Measurements from ENCODE around the gene LMO4. TPM values are rescaled to one million over a fixed set of nuclear protein-coding genes. Genes with fewer than 3 reads are reported as not detected.

LMO4 gene
- total and polyA plus RNA-seq, 12 donors, result 10.3 to 26.9 (median 21.3) TPM

- TF ChIP-seq CTCF (IDR thresholded peaks at IDR 0.05) (no peak), POLR2A (IDR thresholded peaks at IDR 0.05) (no peak)
- Histone ChIP-seq H3K36me3 (replicated peaks in 1 of 2) (no peaks in the 10 kb centered on the region), H3K27me3 (no peaks in the 10 kb centered on the region), H3K27ac (no peak overlapping the region), H3K4me1 (replicated peaks in 1 of 2) (no peaks in the 10 kb centered on the region), H3K4me3 (no peak overlapping the region), H3K9me3 (replicated peaks in 1 of 3) (no peaks in the 10 kb centered on the region)
- intact Hi-C loops (cut with DNase I), result no loop called here
- WGBS, 4 donors, result 71 to 88% (median 80%) methylated on average over 5 of the region's 5 CpGs
- no peak for DNase-seq
Measured at GRCh38 chr1:87305151-87305550, 23.5 kb upstream of the LMO4 start.

- intact Hi-C loops (cut with DNase I), result no loop called here
- H3K4me1 ChIP-seq (replicated peaks in 1 of 2), result no peaks in the 10 kb centered on the region
- 52 to 64% (median 59%) methylated on average over 7 of the region's 7 CpGs for WGBS, 4 donors
- H3K4me3 ChIP-seq, result no peak overlapping the region
- TF ChIP-seq CTCF (IDR thresholded peaks at IDR 0.05) (no peak), POLR2A (IDR thresholded peaks at IDR 0.05) (no peak)
- H3K27me3 ChIP-seq, result no peaks in the 10 kb centered on the region
- no peaks in the 10 kb centered on the region for H3K9me3 ChIP-seq (replicated peaks in 1 of 3)
- H3K27ac ChIP-seq, result no peak overlapping the region
- no peak for DNase-seq
- H3K36me3 ChIP-seq (replicated peaks in 1 of 2), result no peaks in the 10 kb centered on the region
Measured at GRCh38 chr1:87305762-87306161, 22.9 kb upstream of the LMO4 start.

- Histone ChIP-seq H3K9me3 (replicated peaks in 1 of 3) (no peaks in the 10 kb centered on the region), H3K27me3 (peaks cover 2% of the 10 kb centered on the region), H3K4me3 (no peak overlapping the region), H3K4me1 (replicated peaks in 1 of 2) (no peaks in the 10 kb centered on the region), H3K36me3 (replicated peaks in 1 of 2) (no peaks in the 10 kb centered on the region), H3K27ac (no peak overlapping the region)
- no peak for DNase-seq
- 81 to 91% (median 90%) methylated on average over 8 of the region's 8 CpGs for WGBS, 4 donors
- TF ChIP-seq CTCF (IDR thresholded peaks at IDR 0.05) (no peak), POLR2A (IDR thresholded peaks at IDR 0.05) (no peak)
- intact Hi-C loops (cut with DNase I), result no loop called here
Measured at GRCh38 chr1:87307306-87307705, 21.4 kb upstream of the LMO4 start.

GRCh38 chr1:87307931-87308330, 20.7 kb upstream of the LMO4 start:
- Histone ChIP-seq H3K4me3 (no peak overlapping the region), H3K36me3 (replicated peaks in 1 of 2) (no peaks in the 10 kb centered on the region), H3K27me3 (peaks cover 5% of the 10 kb centered on the region), H3K27ac (no peak overlapping the region), H3K9me3 (replicated peaks in 1 of 3) (no peaks in the 10 kb centered on the region), H3K4me1 (replicated peaks in 1 of 2) (no peaks in the 10 kb centered on the region)
- intact Hi-C loops (cut with DNase I), result no loop called here
- TF ChIP-seq CTCF (IDR thresholded peaks at IDR 0.05) (no peak), POLR2A (IDR thresholded peaks at IDR 0.05) (no peak)
- DNase-seq, result no peak
- WGBS, 4 donors, result 79 to 85% (median 82%) methylated on average over 4 of the region's 4 CpGs

All from adrenal gland (tissue), 12 donors.